ENCODE data around the gene MRPS22. TPM values are rescaled to one million over a fixed set of nuclear protein-coding genes. Genes with fewer than 3 reads are reported as not detected.
A peak's percentile ranks its signal among the peaks of the same experiment; 100 is the strongest.
"Not testable (repeated sequence)": the region's sequence is repeated elsewhere in the genome, so short reads cannot be mapped to it uniquely, and the experiment has no call there.

The MRPS22 gene
- total RNA-seq, 2 donors from 2014 or later, result 57.2 to 64.3 TPM

- intact Hi-C loops (cut with DNase I), result no loop called here
- DNase-seq (no peak), ATAC-seq (no peak)
Measured at GRCh38 chr3:139378587-139379241, 34.9 kb downstream of the MRPS22 start.

- ATAC-seq, result no peak
- DNase-seq, result no peak
- intact Hi-C loops (cut with DNase I), result loop anchor here in 1 of 2 donors (5.0 kb wide), 1 partner anchor 33 kb away; no protein-coding TSS in a partner anchor
Measured at GRCh38 chr3:139380575-139380974, 36.8 kb downstream of the MRPS22 start.

GRCh38 chr3:139382291-139382690, 38.5 kb downstream of the MRPS22 start:
- not testable (repeated sequence) for DNase-seq, ATAC-seq
- intact Hi-C loops (cut with DNase I), result loop anchor here in 1 of 2 donors (5.0 kb wide), 1 partner anchor 35 kb away; no protein-coding TSS in a partner anchor

- intact Hi-C loops (cut with DNase I), result no loop called here
- ATAC-seq (no peak), DNase-seq (no peak)
Measured at GRCh38 chr3:139388077-139388476, 44.3 kb downstream of the MRPS22 start.

GRCh38 chr3:139388821-139389551, 45.2 kb downstream of the MRPS22 start:
- intact Hi-C loops (cut with DNase I), result no loop called here
- DNase-seq, result no peak
- ATAC-seq, result no peak

- peak; percentile 100 for DNase-seq
- intact Hi-C loops (cut with DNase I), result no loop called here
- ATAC-seq, result peak; percentile 99
Measured at GRCh38 chr3:139389552-139390368, 45.9 kb downstream of the MRPS22 start, which contains the start of gene COPB2. Gene COPB2 (minus strand): TSS chr3:139389647. CDS start chr3:139389550, 97 bp downstream.

GRCh38 chr3:139394116-139394515, 50.3 kb downstream of the MRPS22 start:
- DNase-seq, result no peak
- intact Hi-C loops (cut with DNase I), result no loop called here
- no peak for ATAC-seq

- no peak for DNase-seq
- ATAC-seq, result no peak
- intact Hi-C loops (cut with DNase I), result no loop called here
Measured at GRCh38 chr3:139396707-139397106, 52.9 kb downstream of the MRPS22 start.

- intact Hi-C loops (cut with DNase I); ATAC-seq; DNase-seq: not testable (repeated sequence)
Measured at GRCh38 chr3:139401155-139401554, 57.3 kb downstream of the MRPS22 start.

Other genes starting within 250 kb of the MRPS22 start
- gene COPB2, start 45.6 kb downstream of the MRPS22 start, total RNA-seq, result 10 to 100 TPM; 83.1 to 84.9 TPM
- gene RBP2, start 132.5 kb downstream of the MRPS22 start, total RNA-seq, result not detected
- 10 to 100 TPM; 25.6 to 44.4 TPM for gene RBP1, start 195.7 kb downstream of the MRPS22 start, total RNA-seq